Islet precursor cell (in vitro differentiated cells): ENCODE measurements around the gene WDR82.
A peak's percentile ranks its signal among the peaks of the same experiment; 100 is the strongest.

Experiments
- DNase-seq: peaks from one replicate; pipeline ENCODE4 v3.0.0-alpha.2; 2018

Gene WDR82

GRCh38 chr3:52221563-52222318, 56.7 kb downstream of the WDR82 start:
- peak; percentile 48 for DNase-seq

- DNase-seq, result peak; percentile 53
Observed at GRCh38 chr3:52221141-52221562, 57.3 kb downstream of the WDR82 start.

- DNase-seq, result peak; percentile 92
Observed at GRCh38 chr3:52220380-52221026, 57.9 kb downstream of the WDR82 start.

GRCh38 chr3:52218937-52219650, 59.4 kb downstream of the WDR82 start:
- peak; percentile 64 for DNase-seq

- DNase-seq, result peak; percentile 42
Observed at GRCh38 chr3:52218454-52218853, 60.0 kb downstream of the WDR82 start.

- DNase-seq, result no peak
Observed at GRCh38 chr3:52218026-52218425, 60.4 kb downstream of the WDR82 start.

- no peak for DNase-seq
Observed at GRCh38 chr3:52217409-52217805, 61.0 kb downstream of the WDR82 start.

- peak; percentile 82 for DNase-seq
Observed at GRCh38 chr3:52216585-52217408, 61.7 kb downstream of the WDR82 start.

- DNase-seq, result no peak
Observed at GRCh38 chr3:52215351-52215750, 63.1 kb downstream of the WDR82 start.

GRCh38 chr3:52213901-52214300, 64.5 kb downstream of the WDR82 start:
- DNase-seq, result no peak

GRCh38 chr3:52213005-52213404, 65.4 kb downstream of the WDR82 start:
- no peak for DNase-seq

- DNase-seq, result peak; percentile 19
Observed at GRCh38 chr3:52211268-52211891, 67.1 kb downstream of the WDR82 start.

- DNase-seq, result no peak
Observed at GRCh38 chr3:52210550-52211046, 67.9 kb downstream of the WDR82 start.

GRCh38 chr3:52210037-52210436, 68.4 kb downstream of the WDR82 start:
- no peak for DNase-seq

- DNase-seq, result no peak
Observed at GRCh38 chr3:52208556-52208955, 69.9 kb downstream of the WDR82 start.

GRCh38 chr3:52205727-52206372, 72.6 kb downstream of the WDR82 start:
- no peak for DNase-seq
